NCI-H2171 (cell line): ENCODE measurements around the gene APBB1.

Experiments used
- DNase-seq: peaks from one replicate; lab custom pipeline; 2025; lab: John Stamatoyannopoulos, UW

Gene APBB1

DNA sequence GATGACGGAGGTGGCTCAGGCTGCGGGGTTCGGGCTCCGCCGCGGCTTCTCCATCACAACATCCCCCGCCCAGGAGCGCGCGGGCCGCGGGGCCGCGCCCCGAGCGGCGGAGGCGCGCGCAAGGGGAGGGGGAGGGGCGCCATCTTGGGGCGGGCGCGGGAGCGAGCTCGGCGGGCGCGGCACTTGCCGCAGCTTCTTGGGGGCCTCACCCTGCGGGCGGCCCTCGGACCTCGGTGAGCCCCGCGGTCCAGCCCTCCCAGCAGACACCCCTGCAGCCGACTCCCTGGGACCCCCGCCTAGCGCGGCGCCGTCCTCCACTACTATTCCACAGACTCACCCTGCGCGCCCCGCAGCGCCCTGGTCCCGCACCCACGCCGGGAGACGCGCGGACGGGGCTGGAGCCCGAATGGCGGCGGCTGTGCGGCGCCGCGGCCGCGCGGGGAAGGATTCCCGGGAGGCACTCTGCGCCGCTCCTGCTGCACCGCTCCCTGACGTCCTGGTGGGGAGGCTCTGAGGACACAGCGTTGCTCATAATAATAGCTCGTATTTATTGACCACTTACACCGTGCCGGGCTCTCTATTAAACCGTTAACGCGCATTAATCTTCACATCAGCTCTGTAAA is at the start of gene APBB1:
APBB1 (minus strand) TSS at position 86 of the 623 bp plus-strand sequence. CDS start 7,747 bp downstream, outside the sequence.
- peak; percentile 41 for DNase-seq

DNA sequence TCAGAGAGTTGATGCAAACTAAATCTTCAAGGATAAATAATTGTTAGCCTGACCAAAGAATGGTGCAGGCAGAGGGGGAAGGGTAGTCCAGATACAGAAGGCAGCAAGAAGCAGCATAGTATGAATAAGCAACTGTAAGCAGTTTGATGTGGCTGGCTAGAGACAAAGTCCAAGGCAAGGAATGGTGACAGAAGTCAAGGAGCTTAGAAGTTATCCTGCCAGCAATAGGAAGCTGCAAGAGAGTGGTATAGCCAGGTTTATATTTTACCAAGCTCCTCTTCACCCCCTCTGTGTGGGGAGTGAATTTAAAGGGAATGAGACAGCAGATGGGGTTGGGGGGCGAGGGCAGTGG is 40.2 kb upstream of the APBB1 start:
- no peak for DNase-seq

DNA sequence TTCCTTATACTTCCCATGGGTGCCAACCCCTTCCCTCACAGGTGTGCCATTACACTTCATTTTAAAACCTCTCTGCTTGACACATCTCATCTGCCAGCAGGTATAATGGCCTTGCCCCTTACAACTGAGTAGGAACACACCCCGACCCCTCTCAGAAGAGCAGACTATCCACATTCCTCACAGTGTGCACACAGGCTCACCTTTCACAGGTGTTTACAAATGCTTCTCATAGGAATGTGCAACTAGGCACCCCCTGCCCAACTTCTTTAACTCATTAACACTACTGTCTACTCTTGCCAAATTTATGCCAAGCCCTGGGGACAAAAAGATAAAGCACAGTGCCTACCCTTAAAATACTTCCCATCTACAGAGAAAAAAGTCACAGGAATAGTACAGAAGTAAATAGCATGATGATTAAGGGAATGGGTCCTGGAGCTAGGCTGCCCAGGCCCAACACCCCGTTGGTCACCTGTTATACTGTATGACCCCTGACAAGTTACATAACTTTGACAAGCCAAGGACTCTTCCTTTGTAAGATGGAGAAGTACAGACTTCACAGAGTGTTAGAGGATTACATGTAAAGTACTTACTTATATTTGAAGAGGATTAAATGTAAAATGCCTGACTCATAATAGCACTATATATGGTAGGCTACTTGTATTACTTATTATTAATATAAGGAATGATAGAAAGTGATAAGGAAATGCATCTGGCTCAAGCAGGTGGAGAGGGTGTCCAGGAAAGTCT is 39.6 kb upstream of the APBB1 start:
- DNase-seq, result no peak

DNA sequence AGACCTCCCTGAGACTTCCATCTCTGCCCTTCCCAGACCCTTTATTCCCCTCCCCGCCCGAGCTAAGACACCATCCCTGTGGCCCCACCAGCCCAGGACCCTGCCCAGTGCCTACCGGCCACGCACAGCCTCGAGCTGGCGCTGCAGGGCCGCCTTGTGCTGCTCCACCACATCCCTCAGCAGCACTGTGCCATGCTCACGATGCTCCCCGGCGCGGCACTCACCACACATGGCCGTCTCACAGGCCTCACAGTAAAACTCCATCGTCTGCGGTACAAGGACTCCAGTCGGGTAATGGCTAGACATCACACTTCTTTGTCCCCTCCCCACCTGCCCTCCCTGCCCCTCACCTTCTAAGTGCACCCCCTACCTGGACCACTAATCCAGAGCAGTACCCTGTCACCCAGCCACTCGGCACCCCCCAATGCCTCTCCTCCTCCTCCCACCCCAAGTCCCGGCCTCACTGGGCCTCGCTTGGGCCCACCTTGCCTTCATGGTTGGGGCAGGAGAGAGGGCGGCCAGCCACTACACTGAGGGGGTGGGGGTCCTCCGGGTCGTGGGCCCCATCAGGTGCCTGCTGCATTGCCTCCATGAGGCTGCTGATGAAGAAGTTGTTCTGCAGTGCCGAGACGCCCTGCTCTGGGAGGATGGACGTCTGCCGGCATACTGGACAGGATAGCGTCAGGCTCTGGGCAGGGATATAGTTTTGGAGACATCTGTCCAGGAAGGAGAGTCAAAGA is 38.9 kb upstream of the APBB1 start:
- no peak for DNase-seq

DNA sequence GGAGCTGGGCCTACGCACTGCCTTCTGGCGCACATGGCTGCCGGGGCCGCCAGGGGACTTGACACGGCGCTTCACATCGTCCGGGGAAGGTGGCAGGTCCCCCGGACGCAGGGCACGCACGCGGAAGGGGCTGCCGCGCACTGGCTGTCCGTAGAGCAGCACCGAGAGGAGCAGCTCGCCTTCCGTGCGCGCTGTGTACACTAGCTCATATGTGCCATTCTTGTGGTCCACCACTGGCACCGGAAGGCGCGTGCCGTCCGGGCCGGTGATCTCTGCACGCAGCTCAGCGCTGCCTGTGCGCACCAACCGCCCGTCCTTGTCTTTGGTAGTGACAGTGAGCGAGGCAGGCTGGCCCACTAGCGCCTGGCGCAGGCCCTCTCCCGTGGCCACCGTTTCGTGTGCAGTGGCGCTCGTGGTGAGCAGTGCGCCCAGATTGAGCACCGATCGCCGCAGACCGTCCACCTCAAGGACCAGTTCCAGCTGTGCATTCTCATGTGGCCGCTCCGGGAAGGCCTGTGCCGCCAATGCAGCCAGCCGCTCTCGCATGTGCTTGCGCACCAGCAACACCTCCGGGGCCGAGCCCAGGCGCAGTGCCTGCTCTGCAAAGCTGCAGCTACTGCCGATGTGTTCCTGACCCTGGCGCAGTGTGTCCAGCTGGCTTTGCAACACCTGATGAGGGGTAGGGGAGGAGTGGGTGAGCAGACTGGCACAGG is 37.6 kb upstream of the APBB1 start:
- no peak for DNase-seq

DNA sequence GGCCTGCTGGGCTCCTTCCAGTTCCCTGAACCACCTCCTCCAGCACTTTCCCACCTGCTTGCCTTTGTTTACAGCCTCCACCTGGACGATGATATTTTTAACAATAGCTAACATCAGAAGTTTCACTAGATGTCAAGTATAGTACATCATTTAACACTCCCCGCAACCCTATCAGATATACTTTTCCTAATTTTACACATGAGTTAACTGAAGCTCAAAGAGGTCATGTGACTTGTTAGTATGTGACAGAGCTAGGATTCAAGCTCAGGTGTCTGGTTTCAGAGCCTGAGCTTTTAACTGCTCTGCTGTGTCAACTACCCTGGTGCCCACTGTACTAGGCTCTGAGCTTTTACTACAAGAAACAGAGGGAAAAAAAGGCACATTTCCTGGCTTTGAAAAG is 36.2 kb upstream of the APBB1 start:
- DNase-seq, result no peak

DNA sequence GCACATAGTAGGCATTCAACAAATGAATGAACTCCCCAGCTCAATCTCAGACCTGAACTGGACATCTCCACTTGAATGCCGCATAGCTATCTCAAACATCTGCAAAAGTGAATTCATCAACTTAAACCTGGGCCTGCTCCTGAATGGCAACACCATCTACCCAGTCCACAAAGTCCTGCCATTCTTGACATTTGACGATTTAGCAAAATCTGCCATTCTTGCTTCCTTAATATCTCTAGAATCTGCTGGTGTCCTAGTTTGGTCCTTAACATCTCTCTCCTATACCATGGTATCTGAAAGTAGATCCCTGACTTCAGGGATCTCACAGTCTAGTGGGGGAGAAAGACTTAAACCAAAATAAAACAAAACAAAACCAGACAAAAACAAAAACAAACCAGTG is 34.3 kb upstream of the APBB1 start:
- DNase-seq, result no peak

DNA sequence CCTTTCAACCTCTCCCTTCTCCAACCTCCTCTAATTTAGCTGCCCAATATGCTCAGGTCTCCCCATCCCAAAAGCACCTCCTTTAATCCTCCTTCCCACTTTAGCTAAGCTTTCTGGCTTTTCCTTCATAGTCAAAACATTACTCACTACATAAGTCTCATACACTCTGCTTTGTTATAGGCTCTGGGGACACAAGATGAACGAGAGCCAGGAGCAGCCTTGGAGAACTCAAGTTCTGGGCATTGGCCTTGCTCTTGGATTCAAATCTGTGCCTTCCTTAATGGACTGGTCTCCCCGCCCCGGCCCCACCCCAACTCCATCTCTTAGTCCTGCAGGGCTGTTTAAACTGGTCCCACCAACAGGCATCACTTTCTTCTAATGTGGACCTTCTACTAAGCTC is 33.3 kb upstream of the APBB1 start:
- DNase-seq, result no peak

DNA sequence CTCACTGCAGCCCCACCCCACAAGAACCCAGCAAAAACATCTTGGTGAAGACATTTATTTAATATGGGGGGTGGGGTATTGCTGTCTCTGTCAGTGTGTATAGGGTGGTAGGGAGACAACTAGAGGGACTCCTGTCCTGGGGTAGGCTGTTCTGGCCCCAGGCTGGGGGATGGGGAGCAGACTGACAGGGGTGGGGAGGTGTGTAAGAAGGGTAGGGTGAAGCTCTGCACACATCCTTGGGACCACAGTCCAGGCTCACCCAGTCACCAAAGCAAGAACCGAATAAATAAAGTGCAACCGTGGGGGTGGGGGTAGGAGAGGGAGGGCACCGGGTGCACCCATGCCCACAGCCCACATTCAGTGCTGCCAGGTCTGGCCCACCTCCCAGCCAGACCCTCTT is 29.7 kb upstream of the APBB1 start:
- DNase-seq, result no peak

DNA sequence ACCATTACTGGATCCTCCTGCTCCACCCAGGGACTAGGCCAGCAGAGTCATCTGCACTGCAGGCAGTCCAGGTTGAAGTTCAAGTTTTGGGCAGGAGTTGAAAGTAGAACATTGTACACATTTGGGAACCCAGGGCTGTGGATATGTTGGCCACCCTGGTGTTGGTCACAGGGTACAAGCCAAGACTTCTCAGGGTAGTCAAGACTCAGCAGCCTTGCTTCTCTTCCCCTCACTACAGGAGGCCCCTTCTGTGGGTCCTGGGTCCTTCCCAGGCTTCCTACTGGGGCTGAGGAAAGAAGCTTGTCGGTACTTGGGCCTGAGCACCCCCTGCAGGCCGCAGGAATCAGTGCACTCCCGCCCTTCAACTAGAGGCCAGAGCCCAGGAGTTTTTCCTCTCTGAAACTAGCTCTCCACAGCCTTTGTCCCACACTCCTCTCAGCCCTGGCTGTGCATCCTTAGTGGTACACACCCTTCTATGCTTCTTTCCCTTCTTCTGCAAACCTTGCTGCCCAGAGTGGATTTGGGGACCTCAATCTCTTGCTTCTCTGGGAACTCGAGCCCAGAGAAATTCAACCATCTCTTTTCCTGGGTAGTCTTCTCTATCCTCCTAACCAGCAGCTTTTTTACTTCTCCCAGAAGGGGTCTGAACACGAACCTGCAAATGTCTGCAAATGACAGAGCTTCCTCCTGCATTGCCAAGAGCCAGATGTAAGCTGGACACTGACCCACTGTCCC is 24.5 kb upstream of the APBB1 start:
- no peak for DNase-seq

DNA sequence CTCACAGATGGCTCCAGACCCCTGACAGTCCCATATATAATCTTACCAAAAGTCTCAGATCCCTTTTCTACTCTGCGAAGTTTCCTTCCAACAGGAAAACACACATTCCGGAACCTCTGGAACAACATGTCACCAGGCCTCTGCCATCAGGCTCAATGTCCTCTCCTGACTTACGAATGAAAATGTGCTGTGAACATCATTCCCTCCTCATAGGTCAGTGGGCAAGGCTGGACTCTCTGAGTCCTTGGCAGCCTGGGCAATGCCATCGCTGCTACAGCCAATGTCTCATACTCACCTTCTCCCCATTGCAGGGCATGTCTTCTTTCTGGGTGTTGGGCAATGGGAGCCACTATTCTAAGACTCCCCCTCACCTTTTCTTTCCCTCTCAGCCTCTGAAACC is 23.5 kb upstream of the APBB1 start:
- no peak for DNase-seq

DNA sequence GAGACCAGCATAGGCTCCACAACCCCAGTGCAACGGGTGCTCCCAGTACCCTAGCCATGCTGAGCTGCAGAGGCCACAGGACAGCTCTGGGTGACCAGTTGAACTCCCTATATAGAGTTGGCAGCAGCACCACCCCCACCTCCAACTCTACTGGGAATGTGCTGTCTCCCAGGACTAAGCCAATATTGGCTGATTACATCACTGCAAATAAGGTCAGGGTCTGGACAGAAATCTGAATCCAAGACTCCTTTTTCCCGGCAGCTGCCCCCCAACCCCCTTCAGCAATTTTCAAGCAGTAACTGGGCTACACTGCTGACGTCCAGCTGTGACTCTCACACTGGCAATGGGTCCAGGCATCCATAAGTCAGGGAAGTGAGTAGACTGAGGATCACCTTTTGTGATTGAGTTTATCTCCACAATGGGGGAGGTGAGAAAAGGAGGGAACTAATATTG is 22.0 kb upstream of the APBB1 start, which contains the start of gene HPX:
HPX (minus strand) TSS at position 82 of the 453 bp plus-strand sequence; CDS start at position 58, 24 bp downstream.
- DNase-seq, result no peak

DNA sequence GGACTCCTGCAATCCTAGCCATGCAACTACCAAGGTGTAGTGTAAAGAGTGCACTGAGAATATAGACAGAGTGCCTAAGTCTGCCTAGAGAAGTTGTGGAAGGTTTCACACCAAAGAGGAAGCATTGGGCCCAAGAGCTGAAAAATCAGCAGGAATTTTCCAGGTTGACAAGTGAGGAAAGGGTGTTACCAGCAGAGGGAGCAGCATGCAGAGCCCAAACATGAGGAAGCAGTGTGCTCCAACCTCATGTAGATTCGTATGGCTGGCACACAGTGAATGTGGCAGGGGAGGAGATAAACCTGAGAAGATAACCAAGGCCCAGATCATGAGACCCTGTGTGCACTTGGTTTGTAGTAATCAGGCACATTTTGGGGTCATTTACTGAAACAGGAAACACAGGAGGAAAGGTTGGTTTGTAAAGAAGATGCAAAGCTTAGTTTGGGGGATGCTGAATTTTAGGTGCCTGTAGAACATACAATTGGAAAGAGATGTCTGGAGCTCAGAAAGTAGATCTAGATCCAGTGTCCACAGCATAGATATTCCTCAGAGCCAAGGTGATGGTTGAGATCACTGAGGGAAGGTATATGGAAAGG is 20.2 kb upstream of the APBB1 start:
- no peak for DNase-seq

DNA sequence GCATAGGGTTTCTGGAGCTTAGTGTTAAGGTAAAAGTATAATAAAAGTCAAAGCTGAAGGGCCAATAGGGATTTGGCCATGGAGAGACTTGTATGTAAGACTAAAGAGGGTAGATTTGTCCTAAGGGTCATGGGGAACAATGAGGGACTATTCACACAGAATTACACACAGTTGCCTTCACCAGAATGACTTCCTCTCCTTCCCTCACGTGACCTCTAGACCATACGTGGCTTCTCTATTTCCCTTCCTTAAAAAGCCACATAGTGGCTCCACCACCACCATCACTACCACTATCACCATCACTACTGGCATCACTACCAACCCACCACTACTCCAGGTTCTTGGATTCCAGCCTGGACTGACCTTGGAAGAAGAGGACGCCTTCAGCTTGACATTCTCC is 19.1 kb upstream of the APBB1 start:
- DNase-seq, result no peak

DNA sequence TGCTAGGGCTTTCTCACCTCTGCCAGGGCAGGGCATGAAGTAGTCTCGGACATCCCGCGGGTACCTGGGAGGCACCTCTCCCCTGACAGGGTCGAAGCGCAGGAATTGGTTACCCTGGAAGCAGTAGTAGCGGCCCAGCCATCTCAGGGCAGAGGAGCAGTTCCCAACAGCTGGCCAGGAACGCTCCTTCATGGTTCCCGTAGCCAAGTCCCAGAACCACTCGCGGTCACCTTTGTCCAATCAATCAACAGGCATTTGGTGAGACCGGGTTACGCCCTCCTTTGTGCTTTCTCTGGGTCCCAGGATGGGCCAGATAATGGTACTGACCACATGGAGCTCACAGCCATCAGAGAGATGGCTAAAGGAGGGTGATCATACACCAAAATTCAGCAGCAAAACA is 18.5 kb upstream of the APBB1 start:
- DNase-seq, result no peak

DNA sequence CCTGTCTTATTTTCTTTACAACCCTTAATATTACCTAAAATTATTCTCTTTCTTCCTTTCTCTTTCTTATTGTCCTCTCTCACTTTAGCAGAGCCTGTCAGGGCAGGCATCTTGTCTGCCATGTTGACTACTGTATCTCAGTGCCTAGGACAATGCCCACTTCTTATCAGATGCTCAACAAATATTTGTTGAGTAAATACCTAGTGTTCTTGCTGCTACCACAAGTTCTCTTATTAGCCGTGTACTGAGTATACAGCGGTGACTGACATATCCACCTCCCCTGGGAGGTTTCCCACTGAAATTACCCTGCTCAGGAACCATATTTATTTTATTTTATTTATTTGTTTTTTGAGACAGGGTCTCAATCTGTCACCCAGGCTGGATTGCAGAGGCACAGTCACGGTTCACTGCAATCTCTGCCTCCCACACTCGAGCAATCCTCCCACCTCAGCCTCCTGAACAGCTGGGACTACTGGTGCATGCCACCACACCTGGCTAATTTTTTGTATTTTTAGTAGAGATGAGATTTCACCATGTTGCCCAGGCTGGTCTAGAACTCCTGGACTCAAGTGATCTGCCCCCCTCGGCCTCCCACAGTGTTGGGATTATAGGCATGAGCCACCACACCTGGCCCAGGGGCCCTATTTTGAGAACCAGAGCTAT is 15.2 kb upstream of the APBB1 start:
- DNase-seq, result no peak

DNA sequence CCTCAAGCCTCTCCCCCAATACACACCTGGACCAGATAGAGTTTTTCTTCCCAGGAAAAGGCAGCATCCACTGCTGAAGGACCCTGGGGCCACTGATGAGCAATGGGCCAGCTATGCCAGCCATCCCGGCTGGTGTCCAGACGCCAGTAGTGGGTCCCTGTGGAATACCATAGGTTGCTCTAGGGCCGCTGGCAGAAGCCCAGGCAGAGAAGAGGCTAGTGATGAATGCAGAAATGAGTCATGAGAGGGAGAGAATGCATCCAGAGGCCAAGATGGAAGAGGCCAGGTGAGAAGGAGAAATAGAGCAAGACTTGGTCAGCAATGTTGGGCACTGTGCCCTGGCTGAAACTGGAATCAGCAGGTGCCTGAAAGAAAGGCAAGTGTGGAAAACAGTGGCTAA is 13.0 kb upstream of the APBB1 start:
- no peak for DNase-seq

DNA sequence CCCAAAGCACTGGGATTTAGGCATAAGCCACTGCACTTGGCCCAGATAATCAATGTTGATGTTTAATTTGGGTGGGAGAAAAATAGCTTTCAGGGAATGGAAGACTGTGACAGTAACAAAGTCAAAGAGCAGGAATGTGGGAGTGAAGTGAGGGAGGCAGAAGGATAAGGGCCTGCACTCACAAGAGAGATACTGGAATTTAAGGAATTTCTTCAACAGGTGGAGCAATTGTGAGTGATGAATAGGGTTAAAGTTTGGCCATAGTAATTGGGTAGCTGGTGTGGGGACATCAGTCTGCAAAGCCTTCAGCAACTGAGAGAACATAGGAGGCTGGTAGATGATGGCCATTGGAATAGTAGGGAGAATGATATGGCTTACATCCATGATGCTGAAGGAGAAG is 8.6 kb upstream of the APBB1 start:
- DNase-seq, result no peak

DNA sequence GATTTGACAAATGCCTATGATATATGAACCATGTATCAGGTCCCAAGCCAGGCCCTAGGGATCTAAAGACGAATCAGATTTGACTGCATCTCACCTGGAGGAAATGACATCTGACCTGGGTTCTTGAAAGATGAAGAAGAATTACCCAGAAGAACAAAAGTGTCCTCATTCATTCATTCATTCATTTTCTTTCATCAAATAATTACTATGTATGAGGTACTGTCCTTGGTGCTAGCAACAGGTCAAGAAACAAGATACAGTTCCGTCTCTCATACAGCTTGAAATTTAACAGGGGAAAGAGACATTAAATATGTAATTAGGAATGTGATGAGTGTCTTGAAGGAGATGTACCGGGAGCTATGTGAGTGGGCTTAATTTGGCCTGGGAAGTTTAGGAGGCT is 1.8 kb upstream of the APBB1 start:
- DNase-seq, result no peak

DNA sequence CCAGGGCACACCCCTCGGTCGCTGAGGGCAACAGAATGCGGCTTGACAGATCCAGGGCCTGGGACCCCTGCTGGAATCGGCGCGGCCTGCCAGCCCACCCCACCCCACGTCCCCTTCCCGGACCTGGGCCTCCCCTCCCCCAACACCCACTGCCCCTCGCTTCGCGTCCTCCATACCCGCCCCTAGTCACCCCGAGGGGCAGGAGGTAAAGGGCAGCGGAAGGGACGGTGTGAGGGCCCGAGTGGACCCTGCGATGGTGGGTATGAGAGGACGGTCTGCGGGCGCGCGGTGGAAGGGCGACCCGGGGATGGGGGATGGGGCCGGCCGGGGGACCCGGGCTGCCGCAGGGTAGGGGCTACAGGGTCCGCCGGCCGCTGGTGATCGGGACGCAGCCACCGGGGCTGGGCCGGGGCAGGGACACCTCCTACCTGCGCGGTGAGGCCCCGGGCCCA is 311 bp downstream of the APBB1 start:
- DNase-seq, result no peak
